Dedifferentiated amniotic fluid mesenchymal stem cell (primary cell): ENCODE measurements around the gene MROH7.

Experiments used
- DNase-seq: peaks from one replicate; pipeline ENCODE4 v3.0.0-alpha.2; 2016; ENCODE audit errors: extremely low spot score

MROH7 gene

DNA sequence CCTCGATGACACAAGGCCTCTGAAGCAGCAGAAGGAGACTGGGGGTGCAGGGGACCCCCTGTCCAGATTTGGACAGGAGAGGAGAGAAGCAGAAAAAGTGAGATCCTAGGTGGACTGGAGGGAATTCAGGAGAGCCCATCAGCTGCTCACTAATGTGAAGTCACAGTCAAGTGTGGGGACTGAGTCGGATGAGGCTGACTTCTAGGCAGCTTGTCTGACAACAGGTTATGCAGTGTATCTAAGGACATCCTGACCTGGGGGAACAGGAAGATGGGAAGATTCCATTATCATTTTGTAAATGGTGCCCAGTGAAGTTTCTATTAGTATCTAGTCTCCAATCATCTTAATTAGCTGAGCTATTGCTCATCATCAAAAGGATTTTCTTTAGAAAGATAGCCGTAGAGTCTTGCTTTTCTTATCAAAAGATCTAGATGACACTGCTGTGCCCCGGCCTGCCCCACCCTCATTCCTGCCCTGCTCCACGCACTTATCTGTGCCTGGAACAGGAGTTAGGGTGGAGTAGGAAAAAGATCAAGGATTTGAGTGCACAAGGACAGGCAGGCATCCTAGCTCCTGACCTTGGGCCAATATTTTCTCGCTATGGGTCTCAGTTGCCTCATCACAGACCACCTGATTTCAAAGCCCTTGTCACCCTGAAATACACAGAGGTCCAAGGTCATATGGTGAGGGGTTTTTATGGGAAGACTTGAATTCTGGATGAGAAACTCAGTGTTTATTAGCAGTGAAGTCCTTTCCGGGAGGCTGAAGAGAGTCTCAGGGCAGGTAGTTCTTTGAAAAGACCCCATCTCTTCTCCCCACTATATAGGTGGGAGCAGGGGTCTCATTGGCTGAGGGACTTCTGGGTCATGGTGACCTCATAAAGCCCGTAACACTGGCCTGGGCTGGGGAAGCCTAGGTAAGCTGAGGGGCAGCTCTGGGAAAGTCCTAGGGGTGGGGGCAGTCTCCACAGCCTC lies at the start of gene MROH7:
Gene MROH7, plus strand, starts transcription at position 924 of the 974 bp plus-strand sequence. CDS start 11,141 bp downstream, outside the sequence.
- no peak for DNase-seq

DNA sequence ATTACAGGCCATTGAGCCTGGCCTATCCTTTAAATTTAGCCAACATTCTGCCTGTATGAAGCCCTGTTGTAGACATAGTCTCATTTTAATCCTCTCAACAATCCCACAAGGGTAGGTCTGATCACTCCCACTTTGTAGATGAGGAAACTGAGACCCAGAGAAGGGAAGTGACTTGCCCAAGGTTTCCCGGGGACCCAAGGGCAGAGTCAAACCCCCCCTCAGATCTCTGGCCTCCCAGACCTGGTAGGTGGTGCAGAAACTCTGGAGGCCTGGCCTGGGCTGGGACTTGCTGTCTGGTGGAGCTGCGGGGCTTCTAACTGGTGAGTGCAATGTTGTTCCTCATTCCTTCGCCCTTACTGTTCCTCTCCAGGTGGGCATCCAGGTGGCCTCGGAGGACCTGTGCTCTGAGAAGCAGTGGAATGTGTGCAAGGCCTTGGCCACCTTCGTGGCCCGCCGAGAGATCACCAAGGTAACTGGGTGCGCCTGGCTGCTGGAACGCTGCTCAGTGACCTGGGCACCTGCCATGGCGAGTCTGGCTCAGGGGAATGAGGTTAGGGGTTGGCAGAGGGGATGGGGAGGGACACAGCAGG lies 47.9 kb upstream of the MROH7 start:
- no peak for DNase-seq

DNA sequence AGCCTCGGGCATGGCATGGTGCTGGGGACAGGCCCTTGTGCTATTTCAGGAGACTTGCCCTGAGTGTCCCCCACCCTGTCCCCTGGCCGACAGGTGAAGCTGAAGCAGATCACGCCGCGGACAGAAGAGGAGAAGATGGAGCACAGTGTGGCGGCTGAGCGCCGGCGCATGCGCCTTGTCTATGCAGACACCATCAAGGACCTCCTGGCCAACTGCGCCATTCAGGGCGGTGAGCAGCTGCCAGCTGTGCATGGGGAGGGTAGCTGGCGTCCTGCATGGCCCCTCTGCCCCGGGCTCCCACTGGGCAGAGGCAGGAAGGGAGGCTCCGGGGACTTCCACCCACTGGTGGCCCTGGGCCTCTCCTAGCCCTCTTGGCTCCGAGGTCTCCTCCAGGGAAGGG lies 47.1 kb upstream of the MROH7 start:
- no peak for DNase-seq

DNA sequence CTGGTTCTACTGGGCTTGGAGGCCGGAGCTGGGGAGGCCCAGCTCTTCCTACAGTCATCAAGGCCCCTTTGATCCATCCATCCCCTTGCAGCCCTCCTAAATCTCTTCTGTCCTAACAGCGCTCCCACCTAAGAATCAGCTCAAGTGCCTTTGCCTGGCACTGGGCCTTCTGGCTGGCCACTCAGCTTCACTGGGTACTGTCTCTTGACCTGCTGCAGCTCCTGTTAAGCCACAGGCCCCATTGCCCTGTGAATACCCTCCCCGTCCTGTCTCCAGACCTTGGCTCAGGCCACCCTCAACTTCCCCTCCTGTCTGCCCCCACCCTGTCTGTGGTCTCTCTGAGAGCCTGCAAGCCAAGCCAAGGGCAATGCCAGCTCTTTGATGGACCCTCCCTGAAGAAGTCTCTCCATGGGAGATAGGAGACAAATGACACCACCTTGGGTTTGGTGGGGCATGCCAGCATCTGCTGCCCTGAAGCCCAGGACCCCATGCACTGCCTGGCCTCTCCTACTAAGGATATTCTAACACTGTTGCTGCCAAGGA lies 45.6 kb upstream of the MROH7 start:
- DNase-seq = no peak

DNA sequence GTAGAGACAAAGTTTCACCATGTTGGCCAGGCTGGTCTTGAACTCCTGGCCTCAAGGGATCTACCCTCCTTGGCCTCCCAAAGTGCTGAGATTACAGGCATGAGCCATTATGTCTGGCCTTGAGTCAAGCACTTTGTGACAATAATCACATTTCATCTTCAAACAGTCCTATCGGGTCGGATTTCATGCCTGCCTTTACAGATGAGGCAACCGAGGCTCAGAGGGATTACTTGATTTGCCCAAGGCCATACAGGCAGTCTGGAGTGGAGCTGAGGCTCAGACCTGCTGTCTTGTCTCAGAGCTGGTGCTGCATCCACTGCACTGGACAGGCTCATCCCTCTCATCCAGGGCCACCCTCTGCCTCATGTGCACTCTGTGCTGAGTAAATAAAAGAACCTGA lies 44.8 kb upstream of the MROH7 start:
- DNase-seq = no peak

DNA sequence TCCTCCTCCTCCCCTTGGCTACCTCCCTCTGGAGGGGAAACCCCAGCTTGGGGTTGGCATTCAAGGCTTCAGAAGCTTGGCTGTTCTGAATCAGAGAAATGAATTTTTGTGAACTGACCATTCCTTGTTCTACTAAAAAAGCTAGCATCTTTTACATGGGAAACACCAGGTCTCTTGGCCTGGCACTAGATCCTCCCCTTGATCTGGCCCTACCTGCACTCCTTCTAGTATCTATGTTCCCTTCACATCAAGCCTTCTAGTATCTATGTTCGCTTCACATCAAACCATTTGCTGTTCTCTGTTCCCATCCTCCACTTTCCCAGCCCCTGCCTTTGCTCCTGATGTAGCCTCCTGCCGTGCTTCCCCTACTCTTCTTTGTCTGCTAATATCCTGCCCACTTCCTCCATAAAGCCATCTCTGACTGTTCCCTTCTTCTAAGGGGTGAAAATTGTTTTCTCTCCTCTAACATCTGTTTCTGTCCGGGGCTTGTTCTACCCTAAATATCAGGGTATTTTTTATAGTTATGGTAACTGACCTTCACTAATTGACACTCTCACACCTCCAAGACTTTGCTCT lies 44.0 kb upstream of the MROH7 start:
- DNase-seq = no peak

DNA sequence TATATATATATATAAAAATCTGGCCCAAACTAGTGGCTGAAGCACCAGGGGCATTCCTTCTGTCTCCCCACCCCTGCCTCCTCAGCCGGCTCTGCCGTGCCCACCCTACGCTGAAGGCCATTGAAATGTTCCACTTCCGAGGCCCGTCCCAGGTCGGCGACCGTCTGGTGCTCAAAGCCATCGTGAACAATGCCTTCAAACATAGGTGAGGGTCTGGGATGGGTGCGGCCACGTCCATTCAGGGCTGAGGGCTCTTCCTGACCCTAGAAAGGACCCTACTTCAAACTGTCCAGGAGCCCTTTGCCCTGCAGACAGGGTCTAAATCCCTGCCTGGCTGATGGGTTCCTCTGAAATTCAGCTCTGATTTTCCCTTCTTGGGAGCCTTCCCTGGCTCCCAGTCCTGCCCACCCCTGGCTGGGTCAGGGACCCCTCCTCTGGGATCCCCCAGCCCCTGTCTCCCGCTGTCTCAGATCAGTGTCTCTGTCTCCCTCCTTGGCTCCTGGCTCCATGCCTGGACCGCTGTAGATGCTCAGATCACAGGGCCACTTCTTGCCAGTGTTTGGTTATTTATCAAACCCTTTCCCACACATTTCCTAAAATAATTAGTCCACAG lies 42.3 kb upstream of the MROH7 start:
- DNase-seq = no peak

DNA sequence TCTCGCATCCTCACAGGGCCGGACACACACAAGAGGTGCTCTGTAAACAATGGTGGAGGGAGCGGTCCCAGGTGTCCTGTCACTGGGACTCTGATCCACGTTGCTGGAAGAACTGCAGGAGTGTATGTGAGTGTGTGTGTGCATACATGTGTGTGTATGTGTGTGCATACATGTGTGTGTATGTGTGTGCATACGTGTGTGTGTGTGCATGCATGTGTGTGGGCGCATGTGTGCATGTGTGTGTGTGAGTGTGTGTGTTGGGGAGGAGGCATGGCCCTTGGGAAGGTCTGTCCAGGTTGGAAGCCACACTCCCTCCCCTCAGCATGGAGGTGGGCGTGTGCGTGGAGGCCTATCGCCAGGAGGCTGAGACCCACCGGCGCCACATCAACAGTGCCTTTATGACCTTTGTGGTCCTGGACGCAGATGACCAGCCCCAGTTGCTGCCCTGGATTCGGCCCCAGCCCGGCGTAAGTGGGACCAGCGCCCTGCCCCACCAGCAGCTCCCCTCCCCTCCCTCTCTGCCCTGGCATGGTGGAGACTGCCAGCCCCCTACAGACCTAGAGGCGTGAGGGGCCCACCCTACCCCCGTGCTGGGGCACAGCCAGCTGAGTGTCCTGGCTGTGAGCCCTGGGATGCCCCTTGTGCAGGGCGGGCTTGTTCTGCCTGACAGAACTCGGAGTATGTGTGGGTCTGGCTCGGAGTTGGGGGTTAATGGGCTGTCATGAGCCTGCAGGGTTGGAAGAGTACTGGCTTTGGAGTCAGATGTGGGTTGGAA lies 40.5 kb upstream of the MROH7 start:
- no peak for DNase-seq

DNA sequence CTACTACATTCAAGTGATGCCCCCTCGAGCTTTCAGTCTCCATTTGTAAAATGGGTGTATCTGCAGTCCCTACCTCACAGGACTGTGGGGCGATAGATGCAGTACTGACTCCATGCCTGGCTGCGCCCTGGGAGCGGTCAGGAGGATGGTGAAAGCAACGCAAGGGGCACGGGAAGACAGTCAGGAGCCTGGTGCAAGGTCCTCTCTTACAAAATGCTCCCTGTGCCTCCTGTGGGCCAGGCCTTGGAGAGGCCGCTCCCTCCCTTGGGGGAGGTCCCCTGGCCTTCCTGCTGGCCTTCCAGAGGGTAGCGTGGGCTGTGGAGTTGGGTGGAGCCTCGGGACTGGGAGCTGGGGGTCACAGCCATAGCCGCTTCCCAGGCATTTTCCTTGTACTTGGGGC lies 39.9 kb upstream of the MROH7 start:
- no peak for DNase-seq

DNA sequence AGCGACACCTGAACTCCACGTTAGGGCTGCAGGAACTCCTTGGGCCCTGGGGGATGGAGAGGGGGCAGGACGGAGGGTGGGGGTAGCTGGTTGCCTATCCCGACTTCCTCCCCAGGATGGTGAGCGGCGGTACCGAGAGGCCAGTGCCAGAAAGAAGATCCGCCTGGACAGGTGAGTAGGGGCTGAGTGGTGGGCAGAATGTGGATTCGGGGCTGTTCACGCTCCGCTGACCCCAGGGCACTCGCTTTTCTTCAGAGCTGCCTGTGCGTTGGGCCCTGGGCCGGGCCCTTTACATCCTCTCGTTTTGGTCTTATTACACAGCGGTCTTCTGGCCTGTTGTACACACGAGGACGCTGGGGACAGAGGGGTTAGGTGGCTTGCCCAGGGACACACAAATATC lies 39.0 kb upstream of the MROH7 start:
- no peak for DNase-seq

DNA sequence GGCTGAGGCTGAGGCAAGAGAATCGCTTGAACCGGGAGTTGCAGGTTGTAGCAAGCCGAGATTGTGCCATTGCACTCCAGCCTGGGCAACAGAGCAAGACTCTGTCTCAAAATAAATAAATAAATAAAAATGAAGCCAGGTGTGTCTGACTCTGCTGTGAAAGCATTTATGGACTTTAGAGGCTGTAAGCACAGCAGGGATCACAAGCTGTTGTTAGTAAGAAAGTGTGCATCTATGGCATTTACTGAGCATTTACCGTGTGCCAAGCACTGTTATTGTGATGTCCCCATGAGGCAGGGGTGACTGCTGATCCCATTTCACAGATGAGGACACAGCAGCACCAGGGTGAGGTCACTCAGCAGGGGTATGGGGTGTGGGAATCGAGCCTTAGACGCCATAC lies 38.3 kb upstream of the MROH7 start:
- DNase-seq = no peak

DNA sequence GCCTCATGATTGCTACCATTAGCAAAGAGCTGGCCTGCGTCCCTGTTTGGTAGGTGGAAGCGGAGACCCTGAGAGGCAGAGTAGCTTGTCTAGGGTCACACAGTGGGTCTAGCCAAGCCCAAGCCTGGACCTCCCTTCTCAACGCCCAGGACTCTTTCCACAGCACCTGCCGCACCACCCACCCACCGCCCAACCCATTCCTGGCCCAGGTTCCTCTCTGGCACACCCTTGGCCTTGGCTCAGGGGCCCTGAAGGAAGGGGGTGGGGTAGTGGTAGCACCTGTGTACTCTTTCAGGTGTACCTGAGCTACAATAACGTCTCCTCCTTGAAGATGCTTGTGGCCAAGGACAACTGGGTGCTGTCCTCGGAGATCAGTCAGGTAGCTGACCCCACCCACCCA lies 37.5 kb upstream of the MROH7 start:
- DNase-seq = no peak

DNA sequence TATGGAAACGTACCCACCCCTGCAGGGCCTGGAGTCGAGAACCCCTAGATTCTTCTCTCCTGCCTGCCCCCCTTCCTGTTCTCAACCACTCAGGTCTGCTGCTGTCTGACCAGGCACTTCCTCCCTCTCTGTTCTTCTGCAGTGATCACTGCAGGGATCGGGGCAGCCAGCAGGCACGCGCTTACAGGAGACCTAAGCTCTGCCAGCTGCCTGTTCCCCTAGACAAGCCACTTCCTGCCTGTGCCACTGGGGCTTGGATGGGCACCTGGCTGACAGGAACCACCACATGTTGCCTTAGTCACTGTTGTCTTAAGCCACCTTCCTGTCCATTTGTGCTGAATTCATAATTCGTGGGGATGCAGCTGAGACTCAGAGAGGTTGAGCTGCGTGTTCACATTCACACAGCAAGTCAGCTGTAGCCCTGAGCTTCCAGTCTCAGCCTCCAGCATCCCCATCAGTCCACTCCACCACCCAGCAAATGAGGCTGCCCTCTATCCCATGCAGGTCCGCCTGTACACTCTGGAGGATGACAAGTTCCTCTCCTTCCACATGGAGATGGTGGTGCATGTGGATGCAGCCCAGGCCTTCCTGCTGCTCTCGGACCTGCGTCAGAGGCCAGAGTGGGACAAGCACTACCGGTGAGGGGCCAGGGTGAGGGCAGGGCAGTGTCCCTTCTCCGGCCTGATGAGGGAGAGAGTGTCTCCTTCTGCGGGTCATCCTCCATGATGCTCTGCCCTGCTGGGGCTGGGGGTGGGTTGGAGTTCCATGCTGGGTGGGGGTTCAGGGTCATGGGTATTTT lies 36.8 kb upstream of the MROH7 start:
- no peak for DNase-seq

DNA sequence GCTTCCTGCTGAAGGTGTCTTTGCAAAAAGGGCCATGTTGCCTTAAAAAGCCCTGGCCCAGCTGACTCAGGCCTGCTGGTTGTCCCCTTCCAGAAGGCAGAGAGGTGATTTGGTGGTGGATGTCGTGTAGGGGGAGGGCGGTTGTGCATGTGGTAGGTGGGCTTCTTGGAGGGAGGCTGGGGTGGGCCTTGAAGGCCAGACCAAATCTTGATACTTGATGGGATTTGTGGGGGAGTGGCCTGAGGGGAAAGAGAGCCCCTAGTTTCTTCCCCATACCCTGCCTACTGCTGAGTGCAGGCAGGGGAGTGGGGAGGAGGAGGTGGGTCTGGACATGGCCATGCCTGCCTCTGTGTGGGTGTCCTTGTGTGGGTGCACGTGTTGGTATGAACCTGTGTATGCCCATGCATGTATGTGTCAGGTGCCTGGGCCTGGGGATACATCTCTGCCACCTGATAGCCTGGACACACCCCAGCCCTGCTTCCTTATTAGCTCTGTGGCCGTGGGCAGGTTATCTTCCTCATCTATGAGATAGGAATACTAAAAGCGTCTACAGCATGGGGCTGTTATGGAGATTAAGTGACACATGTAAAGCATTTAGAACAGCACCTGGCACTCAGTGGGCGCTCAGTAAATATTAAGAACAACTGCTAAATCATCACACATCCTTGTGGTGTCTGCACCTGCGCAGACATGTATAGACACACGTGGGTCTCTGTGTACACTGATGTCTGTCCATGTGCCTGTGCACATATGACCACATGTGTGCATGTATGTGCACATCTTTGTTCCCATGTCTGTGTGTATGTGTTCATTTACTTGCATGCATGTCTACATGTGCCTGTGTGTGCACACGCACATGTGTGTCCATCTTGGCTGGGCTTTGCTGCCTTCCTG lies 35.2 kb upstream of the MROH7 start:
- no peak for DNase-seq

DNA sequence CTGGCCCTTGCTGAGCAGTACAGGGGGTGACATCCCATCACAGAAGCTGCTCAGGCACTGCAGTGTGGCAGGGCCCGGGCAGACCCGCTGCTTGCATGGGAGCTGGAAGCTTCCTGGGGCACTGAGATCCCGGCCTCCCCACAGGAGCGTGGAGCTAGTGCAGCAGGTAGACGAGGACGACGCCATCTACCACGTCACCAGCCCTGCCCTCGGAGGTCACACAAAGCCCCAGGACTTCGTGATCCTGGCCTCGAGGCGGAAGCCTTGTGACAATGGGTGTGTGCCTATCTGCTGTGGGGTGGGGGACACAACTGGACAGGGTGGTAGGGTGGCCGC lies 34.6 kb upstream of the MROH7 start:
- DNase-seq = no peak

DNA sequence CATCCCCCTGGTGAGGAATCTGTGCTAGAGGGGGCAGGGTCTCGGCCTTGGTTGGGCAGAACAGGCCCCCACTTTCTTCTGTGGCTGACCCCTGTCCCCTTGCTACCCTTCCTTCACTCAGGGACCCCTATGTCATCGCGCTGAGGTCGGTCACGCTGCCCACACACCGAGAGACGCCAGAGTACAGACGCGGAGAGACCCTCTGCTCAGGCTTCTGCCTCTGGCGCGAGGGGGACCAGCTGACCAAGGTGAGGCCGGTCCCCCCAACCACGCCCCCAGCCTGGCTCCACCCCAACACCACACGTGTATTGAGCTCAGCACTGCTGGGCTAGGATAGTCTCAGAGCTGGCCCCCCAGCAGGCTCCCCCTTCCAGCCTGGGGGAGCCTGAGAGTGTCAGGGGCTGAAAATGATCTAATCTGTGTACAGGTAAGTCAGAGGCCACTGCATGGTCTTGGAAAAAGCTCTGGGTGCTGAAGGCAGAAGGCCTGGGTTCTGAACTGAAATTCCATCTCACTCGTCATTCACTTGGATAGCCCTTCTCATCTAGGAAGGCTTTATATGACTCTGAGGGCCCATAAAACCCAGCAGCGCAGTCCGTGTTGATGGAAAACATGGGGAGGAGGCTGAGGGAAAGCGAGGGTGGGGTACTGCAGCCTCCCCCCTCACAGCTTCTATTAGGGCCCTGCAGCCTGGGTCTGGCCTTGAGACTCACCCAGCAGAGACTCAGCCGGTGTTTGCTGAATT lies 33.6 kb upstream of the MROH7 start:
- no peak for DNase-seq

DNA sequence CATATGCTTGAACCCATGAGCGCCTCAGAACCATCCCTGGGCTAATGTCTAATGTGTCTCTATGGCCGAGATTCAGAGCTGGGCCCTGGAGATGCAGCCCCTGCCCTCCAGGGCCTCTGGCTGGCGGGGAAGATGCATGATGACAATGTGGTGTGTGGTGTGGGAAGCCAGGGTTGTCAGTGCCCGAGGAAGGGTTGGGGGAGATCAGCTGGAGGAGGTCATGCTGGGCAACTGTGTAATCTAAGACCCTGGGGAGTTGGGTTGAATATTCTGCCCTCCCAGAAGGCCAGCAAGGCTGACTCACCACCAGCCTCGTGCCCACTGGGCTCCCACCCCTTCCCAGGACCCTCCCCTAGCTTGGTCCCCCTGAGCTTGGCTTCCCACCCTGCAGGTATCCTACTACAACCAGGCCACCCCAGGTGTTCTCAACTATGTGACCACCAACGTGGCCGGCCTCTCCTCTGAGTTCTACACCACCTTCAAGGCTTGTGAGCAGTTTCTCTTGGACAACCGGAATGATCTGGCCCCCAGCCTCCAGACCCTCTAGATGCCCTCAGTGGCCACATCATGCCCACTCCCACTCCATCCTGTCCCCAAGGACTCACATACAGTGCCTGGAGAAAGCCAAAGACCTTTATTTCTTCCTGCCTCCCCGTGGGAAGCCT lies 32.9 kb upstream of the MROH7 start:
- DNase-seq = no peak

DNA sequence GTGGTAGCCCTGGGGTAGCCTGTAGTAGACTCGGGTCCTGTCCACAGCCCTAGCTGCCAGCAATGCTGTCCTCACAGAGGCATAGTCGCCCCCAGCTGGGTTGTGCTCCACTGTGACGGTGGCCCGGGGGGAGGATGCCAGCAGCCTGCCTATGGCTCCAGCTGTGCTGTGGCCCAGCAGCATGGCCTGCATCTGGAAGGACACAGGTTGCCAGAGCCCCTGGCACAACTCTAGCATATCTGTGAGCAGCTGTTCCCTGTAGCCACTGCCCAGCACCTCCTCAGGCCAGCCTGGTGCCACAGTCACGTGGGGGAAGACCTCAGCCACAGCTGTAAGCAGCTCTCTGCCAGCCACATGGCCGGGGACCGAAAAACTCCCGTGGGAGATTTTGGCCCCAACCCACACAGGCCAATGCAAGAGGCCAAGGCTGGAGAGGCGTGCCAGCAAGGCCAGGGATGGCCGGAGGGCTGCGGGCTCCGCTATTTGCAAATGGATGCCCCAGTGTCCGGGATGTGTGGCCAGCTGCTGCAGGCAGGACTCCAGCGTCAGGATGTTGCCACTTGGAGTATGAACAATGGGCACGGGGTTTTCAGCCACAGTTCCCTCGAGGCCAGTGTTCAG lies 32.2 kb upstream of the MROH7 start:
- no peak for DNase-seq
